Retina (tissue), 1 donor: Measurements from ENCODE around the gene ZSWIM2.
A peak's percentile ranks its signal among the peaks of the same experiment; 100 is the strongest.
"Not testable (repeated sequence)": the region's sequence is repeated elsewhere in the genome, so short reads cannot be mapped to it uniquely, and the experiment has no call there.

Experiments used
- DNase-seq: peaks from one replicate; pipeline ENCODE4 v3.0.0-alpha.2; 2016

Gene ZSWIM2

DNA sequence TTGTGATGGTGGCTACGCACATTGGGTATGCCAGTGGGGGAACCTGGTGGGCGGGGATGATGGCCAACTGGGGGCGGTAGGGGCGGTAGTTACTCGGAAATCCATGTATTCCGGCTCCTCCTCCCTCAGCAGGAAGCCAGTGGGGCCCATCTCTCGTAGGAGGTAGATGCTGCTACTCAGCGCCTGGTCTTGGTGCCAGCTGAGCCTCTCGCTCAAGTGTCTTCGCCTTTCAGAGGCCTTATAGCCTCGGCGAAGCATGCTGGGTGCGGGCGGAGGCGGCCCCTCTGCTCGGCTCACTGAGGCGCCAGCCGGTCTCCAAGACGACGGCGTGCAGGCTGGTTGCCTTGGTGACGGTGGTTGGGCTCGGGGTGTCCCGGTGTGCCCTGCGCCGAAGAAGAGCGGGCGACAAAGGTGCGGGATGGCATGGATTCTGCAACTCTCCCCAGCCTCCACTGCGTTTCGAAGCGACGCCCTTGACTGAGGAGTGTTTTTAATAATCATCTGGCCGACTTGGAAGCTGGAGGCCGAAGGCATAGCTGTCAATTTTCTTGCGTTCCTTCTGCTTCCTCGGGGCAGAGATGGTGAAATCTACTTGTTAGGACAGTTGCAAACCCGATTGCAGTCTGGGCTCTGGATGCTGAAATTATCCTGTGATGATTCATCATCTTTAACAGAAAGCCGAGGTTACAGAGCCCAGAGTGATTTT is at the start of gene ZSWIM2:
ZSWIM2 (minus strand) TSS at position 298 of the 706 bp plus-strand sequence; CDS start at position 258, 40 bp downstream.
- peak; percentile 94 for DNase-seq

DNA sequence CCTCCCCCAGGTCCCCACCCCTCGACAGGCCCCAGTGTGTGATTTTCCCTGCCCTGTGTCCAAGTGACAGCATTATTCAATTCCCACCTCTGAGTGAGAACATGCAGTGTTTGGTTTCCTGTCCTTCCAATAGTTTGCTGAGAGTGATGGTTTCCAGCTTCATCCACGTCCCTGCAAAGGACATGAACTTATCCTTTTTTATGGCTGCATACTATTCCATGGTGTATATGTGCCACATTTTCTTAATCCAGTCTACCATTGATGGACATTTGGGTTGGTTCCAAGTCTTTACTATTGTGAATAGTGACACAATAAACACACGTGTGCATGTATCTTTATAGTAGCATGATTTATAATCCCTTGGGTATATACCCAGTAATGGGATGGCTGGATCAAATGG is 47.2 kb upstream of the ZSWIM2 start:
- not testable (repeated sequence) for DNase-seq

GRCh38 chr2:186895451-186895850 is 46.5 kb upstream of the ZSWIM2 start:
- DNase-seq, result no peak

GRCh38 chr2:186894478-186894877 is 45.5 kb upstream of the ZSWIM2 start:
- no peak for DNase-seq

DNA sequence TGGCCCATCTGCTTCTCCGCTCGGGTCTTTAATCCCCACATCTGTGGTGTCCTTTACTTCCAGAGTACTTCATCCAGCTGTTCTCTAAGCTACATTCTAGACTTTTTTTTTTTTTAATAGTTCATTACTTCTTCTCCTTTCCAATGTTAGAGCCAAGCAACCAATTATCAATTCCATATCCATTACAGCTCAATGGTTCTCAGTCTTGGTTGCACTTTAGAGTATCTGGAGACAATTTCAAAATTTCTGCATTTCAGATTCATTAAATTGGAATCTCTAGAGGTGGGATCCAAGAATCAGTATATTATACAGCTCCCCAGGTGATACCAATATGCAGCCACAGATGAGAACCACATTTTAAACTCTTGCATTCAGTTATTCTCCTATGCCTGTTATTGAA is 43.9 kb upstream of the ZSWIM2 start:
- DNase-seq, result no peak

GRCh38 chr2:186891185-186891621 is 42.2 kb upstream of the ZSWIM2 start:
- DNase-seq, result no peak

- DNase-seq, result no peak
Observed at GRCh38 chr2:186889101-186889879, 40.3 kb upstream of the ZSWIM2 start.

GRCh38 chr2:186887107-186888090 is 38.4 kb upstream of the ZSWIM2 start:
- DNase-seq, result peak; percentile 21

DNA sequence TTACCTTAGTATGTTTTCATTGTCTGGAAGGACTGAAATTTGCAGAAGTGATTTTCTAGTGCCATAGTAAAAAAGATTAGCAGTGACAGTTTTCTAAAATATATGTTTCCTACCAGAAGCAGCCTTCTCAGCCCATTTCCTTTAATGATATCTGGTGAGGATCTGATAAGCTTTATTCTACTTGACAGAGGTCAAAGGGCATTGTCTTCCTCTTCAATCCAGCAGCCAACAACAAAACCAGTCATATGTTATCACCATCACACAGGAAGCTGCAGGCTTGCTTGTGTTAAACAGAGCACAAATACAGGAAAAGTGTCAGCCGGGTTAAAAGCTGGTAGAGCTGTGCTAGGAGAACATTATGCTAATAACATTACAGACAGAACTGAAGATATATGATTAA is 35.6 kb upstream of the ZSWIM2 start:
- peak; percentile 83 for DNase-seq

GRCh38 chr2:186883666-186884065 is 34.7 kb upstream of the ZSWIM2 start:
- DNase-seq, result no peak

DNA sequence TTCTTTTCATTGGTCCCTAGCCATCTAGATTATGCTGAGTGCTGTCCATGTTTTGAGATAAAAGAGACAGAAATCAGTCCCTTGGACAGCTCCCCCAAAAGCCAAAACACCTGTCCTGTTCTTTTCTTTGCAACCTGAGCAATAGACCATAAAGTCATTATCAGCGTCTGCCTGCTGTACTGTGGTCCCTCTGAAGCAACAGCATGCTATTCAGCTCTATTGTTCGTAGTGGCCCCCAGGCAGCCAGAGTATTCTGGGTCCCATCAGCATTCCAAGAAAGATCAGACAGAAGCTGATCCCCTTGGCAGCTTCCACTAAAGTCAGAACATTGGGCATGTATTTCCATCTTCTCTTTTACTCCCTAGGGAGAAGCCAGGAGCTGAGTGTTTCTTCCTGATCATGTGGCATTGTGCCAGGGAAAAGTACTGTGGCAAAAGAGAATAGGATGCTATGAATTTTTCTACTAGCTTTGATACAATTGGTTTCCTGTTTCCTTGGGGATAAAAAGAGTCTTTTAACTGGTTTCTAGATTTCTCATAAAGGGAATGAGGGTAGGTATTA is 33.6 kb upstream of the ZSWIM2 start:
- no peak for DNase-seq

- DNase-seq, result no peak
Observed at GRCh38 chr2:186881660-186882059, 32.7 kb upstream of the ZSWIM2 start.

GRCh38 chr2:186879312-186879711 is 30.3 kb upstream of the ZSWIM2 start:
- DNase-seq, result no peak

DNA sequence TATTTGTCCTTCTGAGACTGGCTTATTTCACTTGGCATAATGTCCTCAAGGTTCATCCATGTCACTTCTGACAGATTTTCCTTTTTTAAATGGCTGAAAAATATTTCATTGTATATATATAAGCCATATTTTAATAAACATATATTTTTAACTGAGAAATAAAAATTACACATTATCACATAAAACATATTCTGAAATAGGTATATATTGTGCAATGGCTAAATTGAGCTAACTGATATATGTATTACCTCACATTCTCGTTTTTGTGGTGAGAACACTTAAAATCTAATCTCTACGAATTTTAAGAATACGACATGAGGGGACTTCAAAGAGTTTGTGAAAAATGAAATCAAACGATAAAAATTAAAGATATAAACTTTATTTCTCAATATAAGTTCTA is 25.7 kb upstream of the ZSWIM2 start:
- DNase-seq, result no peak

- DNase-seq, result no peak
Observed at GRCh38 chr2:186871881-186872280, 22.9 kb upstream of the ZSWIM2 start.

GRCh38 chr2:186868344-186868743 is 19.4 kb upstream of the ZSWIM2 start:
- no peak for DNase-seq

GRCh38 chr2:186862869-186863709 is 14.1 kb upstream of the ZSWIM2 start:
- DNase-seq, result peak; percentile 23

- DNase-seq, result no peak
Observed at GRCh38 chr2:186855216-186855615, 6.2 kb upstream of the ZSWIM2 start.

DNA sequence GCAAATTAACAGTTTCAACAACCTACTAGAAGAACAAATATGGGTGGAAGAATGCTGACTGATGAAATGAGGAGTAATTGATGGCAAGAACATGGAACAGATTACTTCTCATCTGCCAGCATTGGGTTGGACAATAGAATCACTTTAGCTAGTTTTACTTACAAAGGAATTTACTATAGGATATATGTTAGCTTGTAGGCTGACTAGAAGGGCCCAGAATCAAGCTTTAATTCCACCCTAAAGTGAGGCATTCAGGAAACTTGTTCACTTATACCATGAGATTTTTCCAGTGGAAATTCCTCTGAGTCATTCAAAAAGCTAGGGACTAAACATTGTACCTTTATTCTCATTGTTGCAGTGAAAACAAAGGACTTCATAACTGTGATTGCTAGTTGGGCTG is 5.0 kb upstream of the ZSWIM2 start:
- no peak for DNase-seq

DNA sequence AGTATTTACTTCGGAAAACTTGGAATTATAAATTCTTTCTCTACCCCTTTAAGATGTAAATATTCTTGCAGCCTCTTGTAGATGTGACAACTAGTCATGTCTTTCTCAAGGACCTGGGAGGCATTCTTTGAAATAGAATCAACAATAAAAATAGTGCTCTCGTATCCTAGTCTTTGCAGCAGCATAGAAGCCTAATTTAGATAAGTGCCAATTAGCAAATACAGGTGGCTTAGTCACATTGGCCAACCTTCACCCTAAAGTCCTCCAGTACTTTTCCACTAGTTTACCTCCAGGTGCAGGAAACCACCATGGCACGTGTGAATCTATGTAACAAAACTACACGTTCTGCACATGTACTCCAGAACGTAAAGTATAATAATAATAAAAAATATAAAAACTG is 3.5 kb upstream of the ZSWIM2 start:
- DNase-seq, result no peak

- no peak for DNase-seq
Observed at GRCh38 chr2:186842373-186842772, 6.6 kb downstream of the ZSWIM2 start.

DNA sequence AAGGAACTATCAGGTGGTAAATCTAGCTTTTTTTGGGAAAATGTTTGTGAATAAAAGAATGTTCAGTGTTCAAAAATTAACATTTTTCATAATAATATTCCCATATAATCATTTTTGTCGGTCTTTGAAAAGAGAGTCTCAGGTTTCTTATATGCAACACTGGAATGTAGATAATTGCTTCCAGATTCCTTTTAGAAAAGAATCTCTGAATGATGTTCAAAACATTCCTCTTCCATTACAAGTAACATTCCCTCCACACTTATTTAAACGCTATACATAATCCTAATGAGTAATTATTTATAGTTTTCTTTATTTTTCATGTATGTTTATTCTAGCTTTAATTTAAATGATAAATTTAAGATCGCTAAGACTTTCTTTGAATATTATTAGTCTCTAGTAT is 7.0 kb downstream of the ZSWIM2 start:
- no peak for DNase-seq
